NCI-H2196 (cell line): Measurements from ENCODE around the gene WASF2.

Source experiments
- DNase-seq: peaks from one replicate; lab custom pipeline; 2025; ENCODE audit not compliant: unreplicated experiment; lab: John Stamatoyannopoulos, UW

WASF2 gene

GRCh38 chr1:27379564-27380122, 110.3 kb downstream of the WASF2 start:
- DNase-seq: no peak

DNA sequence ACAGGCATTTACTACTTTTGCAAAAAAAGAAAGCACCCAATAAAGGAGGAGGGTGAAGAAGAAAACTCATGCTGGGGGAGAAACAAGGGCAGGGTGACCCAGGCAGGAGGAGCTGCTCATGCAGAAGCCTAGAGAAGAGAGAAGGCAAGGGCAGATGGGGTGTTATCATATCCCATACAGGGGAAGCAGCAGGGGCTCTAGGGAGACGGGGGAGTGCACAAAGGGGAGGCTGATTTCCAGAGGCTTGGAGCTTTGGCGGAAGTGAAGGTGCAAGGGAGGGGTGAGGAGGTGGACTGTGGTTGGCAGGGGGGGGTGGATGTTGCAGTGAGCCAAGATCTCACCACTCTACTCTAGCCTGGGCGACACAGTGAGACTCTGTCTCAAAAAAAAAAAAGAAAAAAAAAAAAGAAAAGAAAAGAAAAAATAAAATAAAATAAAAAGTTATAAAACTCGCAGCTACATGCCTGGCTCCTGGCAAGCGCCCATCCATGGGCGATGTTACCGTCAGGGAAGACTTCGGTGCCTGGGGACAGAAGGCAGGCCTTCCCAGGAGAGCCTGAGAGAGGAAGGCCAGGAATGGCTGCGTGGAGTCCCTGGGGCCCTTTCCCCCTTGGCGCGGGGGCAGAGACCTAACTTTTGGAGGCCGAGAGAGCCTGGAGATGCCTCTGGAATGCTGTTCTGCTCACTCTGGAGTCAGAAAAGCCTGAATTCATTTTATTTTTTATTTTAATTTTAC, 112.0 kb downstream of the WASF2 start:
- no peak for DNase-seq

GRCh38 chr1:27374362-27375086, 115.4 kb downstream of the WASF2 start, which contains the start of gene FCN3:
FCN3 (minus strand) TSS chr1:27374824; CDS start chr1:27374818, 6 bp downstream.
- no peak for DNase-seq

DNA sequence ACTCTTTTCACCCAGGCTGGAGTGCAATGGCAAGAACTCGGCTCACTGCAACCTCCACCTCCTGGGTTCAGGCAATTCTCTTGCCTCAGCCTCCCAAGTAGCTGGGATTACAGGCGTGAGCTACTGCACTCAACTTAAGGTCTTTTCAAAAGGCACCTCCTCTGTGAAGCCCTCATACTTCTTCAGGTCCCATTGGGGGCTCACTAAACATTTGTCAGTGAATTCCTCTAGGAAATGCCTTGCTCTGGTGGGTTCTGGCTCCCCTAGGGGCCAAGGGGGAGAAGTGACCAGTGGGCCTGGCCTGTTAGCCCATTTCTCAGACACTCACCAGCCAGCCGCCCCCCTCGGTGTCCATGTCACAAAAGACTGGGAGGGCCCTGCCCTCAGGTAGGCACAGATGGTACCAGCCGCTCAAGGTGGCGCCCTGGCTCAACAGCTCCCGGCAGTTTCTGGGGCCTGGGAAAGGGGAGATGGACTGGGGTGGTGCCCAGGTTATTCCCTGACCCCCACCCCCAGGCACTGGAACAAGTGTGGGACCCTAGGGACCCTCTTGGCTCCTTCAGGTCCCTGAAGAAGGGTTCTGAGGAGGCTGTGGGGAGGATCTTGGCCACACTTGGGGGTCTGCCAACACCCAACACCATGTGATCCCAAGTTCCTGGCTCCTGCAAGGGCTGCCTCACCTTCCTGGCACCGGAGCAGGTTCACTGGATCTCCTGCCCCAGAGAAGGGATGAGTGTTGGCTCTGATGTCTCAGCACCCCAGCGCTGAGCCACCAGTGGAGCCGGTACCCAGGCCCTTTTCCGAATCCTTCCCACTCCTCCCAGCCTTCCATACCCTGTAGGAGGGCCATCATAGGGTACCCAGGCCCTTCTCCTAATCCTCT, 116.9 kb downstream of the WASF2 start:
- DNase-seq: no peak

GRCh38 chr1:27372022-27372807, 117.8 kb downstream of the WASF2 start:
- no peak for DNase-seq

DNA sequence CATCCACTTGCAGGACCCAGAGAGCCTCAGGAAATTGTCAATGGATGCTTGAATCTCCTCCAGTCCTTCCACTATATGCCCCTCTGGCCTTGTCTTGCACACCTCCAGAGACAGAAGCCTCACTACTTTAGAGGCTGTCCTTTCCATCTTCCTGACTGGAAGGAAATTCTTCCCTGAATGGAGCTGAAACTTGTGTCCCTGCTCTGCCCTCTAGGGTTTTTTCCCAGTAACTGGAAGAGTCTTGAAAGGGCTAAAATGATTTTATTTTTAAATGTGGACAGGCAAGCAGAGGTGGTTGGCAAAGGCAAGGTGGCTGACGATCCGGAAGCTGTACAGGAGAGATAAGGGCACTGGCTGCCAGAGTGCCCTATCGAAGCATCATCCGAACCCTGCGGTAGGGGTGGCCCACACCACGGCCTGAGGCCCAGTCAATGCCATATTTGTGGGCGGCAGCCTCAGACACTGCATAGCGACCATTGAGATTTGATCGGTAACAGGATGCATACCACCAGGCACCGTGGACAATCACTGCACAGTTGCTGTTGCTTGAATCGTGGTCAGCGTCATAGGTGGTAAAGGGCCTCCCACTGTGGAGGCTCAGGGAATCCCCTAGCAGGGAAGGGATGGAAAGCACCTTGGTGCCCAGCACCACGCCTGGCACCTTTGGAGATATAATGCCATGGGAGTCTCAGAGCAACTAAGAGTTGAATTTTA, 120.9 kb downstream of the WASF2 start:
- no peak for DNase-seq

- DNase-seq: no peak
Measured at GRCh38 chr1:27367160-27367650, 122.8 kb downstream of the WASF2 start.

DNA sequence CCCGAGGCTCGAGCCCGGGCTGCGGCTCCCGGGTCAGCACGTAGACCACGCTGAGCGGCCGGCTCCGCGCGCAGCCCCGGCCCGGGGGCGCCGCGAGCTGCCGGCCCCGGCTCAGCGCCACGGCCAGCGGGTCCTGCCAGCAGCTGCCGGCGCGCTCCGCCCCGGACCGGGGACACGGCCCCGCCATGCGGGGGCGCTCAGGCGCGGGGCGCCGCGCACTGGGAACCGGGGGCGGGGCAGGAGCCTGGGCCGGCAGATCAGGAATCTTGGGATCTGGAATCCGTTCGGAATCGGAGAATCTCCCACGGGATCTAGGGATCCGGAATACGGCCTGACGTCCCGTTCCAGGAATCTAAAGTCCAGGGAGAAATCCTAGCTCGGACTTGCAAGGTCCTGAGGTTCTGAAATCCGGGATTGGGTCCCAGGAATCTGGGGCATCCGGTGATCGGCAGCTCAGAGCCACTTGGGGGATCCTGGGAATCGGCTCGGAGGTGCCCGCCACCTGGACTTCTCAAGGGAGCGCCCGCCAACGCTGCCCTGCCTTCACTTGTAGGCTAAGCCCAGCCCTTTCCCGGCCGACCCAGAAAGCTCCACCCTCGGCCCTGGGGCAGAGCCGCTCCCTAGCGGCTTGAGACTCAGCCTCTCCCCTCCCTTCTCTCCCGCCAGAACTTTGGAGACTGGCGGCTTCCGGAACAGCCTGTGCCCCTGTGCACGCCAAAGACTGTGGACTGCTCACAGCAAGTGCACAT, 123.4 kb downstream of the WASF2 start, which contains the start of gene MAP3K6:
Gene MAP3K6 (minus strand): TSS at position 551 of the 749 bp plus-strand sequence. CDS start 364 bp downstream, at position 187.
- DNase-seq: peak; percentile 81

GRCh38 chr1:27366113-27366410, 123.9 kb downstream of the WASF2 start:
- DNase-seq: peak; percentile 76

GRCh38 chr1:27365372-27366112, 124.4 kb downstream of the WASF2 start:
- DNase-seq: peak; percentile 86

DNA sequence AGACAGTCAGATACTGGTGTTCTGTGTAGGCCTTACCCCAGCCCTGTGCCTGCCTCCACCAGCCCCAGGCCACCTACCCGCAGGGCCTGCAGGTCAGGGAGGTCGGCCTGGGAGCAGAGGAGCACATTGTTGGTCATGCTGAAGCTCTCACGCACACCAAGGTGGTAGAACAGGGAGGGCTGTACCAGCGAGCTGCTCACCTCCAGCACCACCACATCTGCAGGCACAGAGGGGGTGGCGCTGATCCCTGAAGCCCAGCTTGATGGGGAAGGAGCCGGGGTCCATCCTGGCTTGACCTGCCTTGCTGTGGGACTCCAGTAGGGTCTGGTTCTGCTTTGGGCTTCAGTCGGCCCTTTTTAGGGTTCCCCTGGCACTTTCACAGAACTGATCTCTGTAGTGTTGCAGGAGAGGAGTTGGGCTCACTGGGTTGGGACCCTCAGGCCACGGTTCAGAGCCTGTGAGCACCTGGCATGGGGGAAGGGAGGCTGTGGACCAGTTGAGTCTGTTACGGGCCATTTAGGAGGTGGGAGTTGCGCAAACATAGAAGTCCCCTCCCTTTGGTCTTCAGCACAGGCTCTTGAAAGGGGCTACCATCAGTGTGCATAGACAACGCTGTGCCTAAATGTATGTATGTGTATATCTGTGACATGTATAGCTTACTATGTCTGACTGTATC, 125.1 kb downstream of the WASF2 start:
- no peak for DNase-seq

GRCh38 chr1:27363766-27364695, 125.9 kb downstream of the WASF2 start:
- DNase-seq: no peak

DNA sequence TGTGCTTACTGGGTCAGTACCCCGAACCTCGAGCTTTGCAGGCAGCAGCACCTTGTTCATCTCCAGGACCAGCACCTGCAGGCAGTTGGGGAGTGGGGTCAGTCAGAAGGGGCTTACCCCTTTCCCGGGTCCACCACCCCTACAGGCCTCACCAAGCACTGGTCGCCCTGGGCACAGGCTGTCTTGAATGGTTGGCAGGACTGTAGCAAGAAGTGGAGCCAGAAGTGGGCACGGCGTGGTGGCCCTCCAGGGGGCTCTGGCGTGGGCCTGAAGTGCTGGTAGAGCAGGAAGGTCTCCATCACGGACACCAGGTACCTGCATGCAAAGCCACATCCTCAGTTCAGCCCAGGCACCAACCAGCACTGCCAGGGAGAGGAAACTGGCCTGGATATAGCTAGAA, 128.4 kb downstream of the WASF2 start:
- no peak for DNase-seq

GRCh38 chr1:27361044-27361402, 128.9 kb downstream of the WASF2 start:
- DNase-seq: no peak

DNA sequence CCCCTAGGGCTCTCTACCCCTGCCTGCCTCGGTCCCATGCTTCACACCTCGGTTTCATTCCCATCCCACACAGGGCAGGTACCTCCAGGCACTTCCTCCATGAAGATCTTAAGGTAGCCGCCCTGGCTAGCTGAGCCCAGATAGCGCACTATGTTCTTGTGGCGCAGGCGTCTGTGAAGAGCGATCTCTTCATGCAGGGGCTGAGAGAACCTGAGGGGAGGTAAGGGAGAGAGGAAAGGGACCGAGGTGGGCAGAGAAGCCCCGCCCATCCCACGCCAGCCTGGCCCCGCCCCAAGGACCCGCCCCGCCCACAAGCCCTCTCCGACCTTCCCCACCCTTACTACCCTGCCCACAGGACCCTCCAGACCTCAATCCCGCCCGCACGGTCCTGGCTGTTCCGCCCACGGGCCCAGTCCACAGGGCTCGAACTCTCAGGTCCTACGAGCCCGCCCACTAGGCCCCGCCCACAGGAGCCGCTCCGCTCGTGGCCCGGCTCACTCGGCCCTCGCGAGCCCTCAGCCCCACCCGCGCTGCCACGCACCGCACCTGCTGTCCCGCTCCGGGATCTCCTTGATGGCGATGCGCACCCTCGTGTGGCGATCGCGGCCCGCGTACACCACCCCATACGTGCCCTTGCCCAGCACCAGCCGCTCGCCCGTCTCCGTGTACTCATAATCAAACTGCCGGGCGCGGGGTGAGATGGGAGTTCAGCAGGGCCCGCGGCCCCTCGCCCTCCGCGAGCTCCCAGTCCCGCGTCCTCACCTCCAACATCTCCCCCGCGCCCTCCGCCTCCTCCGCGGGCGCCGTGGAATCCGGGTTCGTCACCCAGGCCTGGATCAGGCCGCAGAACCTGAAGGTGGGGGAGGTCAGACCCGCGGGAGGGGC, 129.6 kb downstream of the WASF2 start:
- DNase-seq: no peak

DNA sequence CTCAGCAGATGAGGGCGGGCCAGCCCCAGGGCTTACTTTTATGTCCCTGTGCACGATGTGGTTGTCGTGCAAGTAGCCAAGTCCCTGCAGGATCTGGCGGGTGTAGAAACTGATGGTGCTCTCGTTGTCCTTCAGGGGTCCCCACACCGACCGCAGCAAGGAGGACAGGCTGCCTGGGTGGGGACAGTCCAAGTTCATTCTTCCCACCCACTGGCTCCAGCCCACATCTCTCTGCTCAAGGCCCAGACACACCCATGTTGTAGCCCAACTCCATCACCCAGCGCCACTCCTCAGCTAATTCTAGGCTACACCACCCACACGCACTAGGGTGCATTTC, 130.2 kb downstream of the WASF2 start:
- no peak for DNase-seq
